Ovary (tissue), 9 donors: Measurements from ENCODE around the gene PFKL. TPM values are rescaled to one million over a fixed set of nuclear protein-coding genes. Genes with fewer than 3 reads are reported as not detected.

ENCODE experiments used
- DNase-seq, 5 donors: peaks; one replicate each; pipeline ENCODE4 v3.0.0-alpha.2; 2019 to 2020
- H3K27ac ChIP-seq, 2 donors: fragments of 200-600 bp; one replicate each; pipeline versions ENCODE4 v1.5.1 to v1.8.0; 2019 to 2022
- H3K27me3 ChIP-seq: fragments of 200-600 bp; one replicate; pipeline ENCODE4 v1.8.0; 2022
- H3K36me3 ChIP-seq: fragments of 200-600 bp; sonication (generic); one replicate; pipeline ENCODE4 v1.5.1; 2019
- H3K4me1 ChIP-seq: one replicate; pipeline ENCODE4 v1.8.1; 2013; ENCODE audit warnings: mild to moderate bottlenecking, moderate library complexity; ENCODE audit not compliant: insufficient read depth
- H3K4me3 ChIP-seq: fragments of 200-600 bp; sonication (generic); one replicate; pipeline ENCODE4 v1.5.1; 2017
- H3K9me3 ChIP-seq, 2 donors: fragments of 200-600 bp in 1 of 2; sonication (generic) in 1 of 2; one replicate each; pipeline versions ENCODE4 v1.5.1 to v1.8.1; 2013 to 2019; ENCODE audit warnings: mild to moderate bottlenecking in 1 of 2, moderate library complexity in 1 of 2
- CTCF ChIP-seq, 3 donors: fragments of 450-650 bp in 2 of 3; fragments of 200-600 bp in 1 of 3; IDR thresholded peaks; one replicate each; pipeline versions ENCODE4 v1.5.1 to v1.8.0; 2016 to 2022; ENCODE audit warnings: antibody characterized with exemption in 3 of 3, mild to moderate bottlenecking in 1 of 3
- EP300 ChIP-seq: sonication (generic); formaldehyde crosslinking; IDR thresholded peaks from one replicate; pipeline ENCODE4 v1.6.1; 2017; ENCODE audit warnings: antibody characterized with exemption
- POLR2A ChIP-seq: fragments of 450-650 bp; IDR thresholded peaks from one replicate; pipeline ENCODE4 v1.6.1; 2017; ENCODE audit warnings: antibody characterized with exemption, mild to moderate bottlenecking, moderate library complexity
- WGBS, 3 donors: extraction: QIAGEN DNeasy Blood & Tissue Kit in 1 of 3; methylation state at CpG; one replicate each; pipeline versions ENCODE4 v1.1.5 to v1.1.7; 2013 to 2017; 5-methylcytosine and 5-hydroxymethylcytosine counted together
- intact Hi-C, 4 donors: fragments of 100-400 bp; cut with DNase I; formaldehyde crosslinking; loops; one replicate each; pipeline versions ENCODE4 v1.11.0 to v1.15.1; 2022 to 2023
- polyA plus RNA-seq, 2 donors: library from polyadenylated mRNA; stranded (reverse); fragments of 200-250 nt in 1 of 2; fragments of 350-450 nt in 1 of 2; fragmentation: Illumina TruSeq in 1 of 2; extraction: RNeasy Lipid Tissue Mini Kit (QIAGEN cat#74804) in 1 of 2; gene quantifications; one replicate each; pipeline ENCODE4 v1.2.3, GENCODE V29; 2013 to 2014
- total RNA-seq, 7 donors: library from RNA; depleted of rRNA in 2 of 7; stranded (reverse); fragments of >200 nt in 2 of 7; fragmentation: NEBNext Ultra II Directional in 3 of 7; extraction: Animal tissue kit (Norgen Biotek cat#: 25700) in 3 of 7; gene quantifications; one replicate each; pipeline versions ENCODE4 v1.1.0 to v1.2.4, GENCODE V29; 2016 to 2023
- donor health status: DM: no; HTN: no; CAD: no; lungs with moderate emphysema.
- donor health status: DM: no; HTN: no; CAD: no.
- donor health status: Bipolar disorder and iron deficiency.
- donor health status: DM: yes; HTN: yes; CAD: no.
- donor health status: DM: no; HTN: no; CAD: no.
- donor health status: DM: yes; HTN: yes; CAD: no.

PFKL gene
- total and polyA plus RNA-seq, 9 donors: 12.6 to 104 (median 81.8) TPM

- no peaks in the 10 kb centered on the region for H3K4me1 ChIP-seq
Measured at GRCh38 chr21:44261675-44262295, 38.1 kb upstream of the PFKL start, which contains the start of gene DNMT3L. TSS of gene DNMT3L (minus strand) at chr21:44261897. CDS start at chr21:44261259, 638 bp downstream.

GRCh38 chr21:44262338-44263056, 37.4 kb upstream of the PFKL start:
- intact Hi-C loops: no loop called here
- DNase-seq: no peak
- no peak overlapping the region for H3K4me3 ChIP-seq
- TF ChIP-seq POLR2A (no peak), EP300 (no peak), CTCF (IDR thresholded peaks at IDR 0.05) (no peak)
- no peaks in the 10 kb centered on the region for H3K4me1 ChIP-seq
- H3K9me3 ChIP-seq: peaks cover 0 to 3% of the 10 kb centered on the region in 2 donors
- no peak overlapping the region for H3K27ac ChIP-seq
- H3K36me3 ChIP-seq: no peaks in the 10 kb centered on the region
- H3K27me3 ChIP-seq: no peaks in the 10 kb centered on the region
- 68 to 79% (median 74%) methylated on average over 11 to 12 of the region's 12 CpGs for WGBS, 3 donors

More at GRCh38 chr21:44261675-44262295, 38.1 kb upstream of the PFKL start, which contains the start of gene DNMT3L:
- DNase-seq: no peak
- intact Hi-C loops: no loop called here
- Histone ChIP-seq H3K27ac (no peak within 1 kb of the TSS), H3K27me3 (no peaks in the 10 kb centered on the region), H3K36me3 (no peaks in the 10 kb centered on the region), H3K9me3 (peaks cover 0 to 3% of the 10 kb centered on the region in 2 donors), H3K4me3 (no peak within 1 kb of the TSS)
- no peak for TF ChIP-seq CTCF (IDR thresholded peaks at IDR 0.05)
- 59 to 73% (median 64%) methylated on average over 14 to 19 of the region's 19 CpGs for WGBS, 3 donors

- WGBS, 3 donors: 35 to 45% (median 44%) methylated on average over 18 of the region's 18 CpGs
- intact Hi-C loops: no loop called here
- H3K9me3 ChIP-seq: peaks cover 0 to 3% of the 10 kb centered on the region in 2 donors
- H3K4me1 ChIP-seq: no peaks in the 10 kb centered on the region
- TF ChIP-seq POLR2A (no peak), EP300 (no peak), CTCF (IDR thresholded peaks at IDR 0.05) (no peak)
- DNase-seq: peak in 1 of 5 donors; percentile 31
- H3K27ac ChIP-seq: no peak overlapping the region
- H3K4me3 ChIP-seq: no peak overlapping the region
- H3K27me3 ChIP-seq: no peaks in the 10 kb centered on the region
- no peaks in the 10 kb centered on the region for H3K36me3 ChIP-seq
Measured at GRCh38 chr21:44263221-44263760, 36.6 kb upstream of the PFKL start.

GRCh38 chr21:44263768-44264167, 36.1 kb upstream of the PFKL start:
- Histone ChIP-seq H3K27me3 (no peaks in the 10 kb centered on the region), H3K36me3 (no peaks in the 10 kb centered on the region), H3K4me3 (no peak overlapping the region), H3K9me3 (peaks cover 0 to 3% of the 10 kb centered on the region in 2 donors), H3K4me1 (no peaks in the 10 kb centered on the region), H3K27ac (no peak overlapping the region)
- DNase-seq: no peak
- TF ChIP-seq EP300 (no peak), POLR2A (no peak), CTCF (IDR thresholded peaks at IDR 0.05) (no peak)
- 54 to 58% (median 56%) methylated on average over 4 of the region's 4 CpGs for WGBS, 3 donors
- intact Hi-C loops: no loop called here
